ENCODE results near the gene RAMP2.

The RAMP2 gene

GRCh38 chr17:42795465-42795864 lies 34.4 kb downstream of the RAMP2 start:
- DNase-seq, result no peak

DNA sequence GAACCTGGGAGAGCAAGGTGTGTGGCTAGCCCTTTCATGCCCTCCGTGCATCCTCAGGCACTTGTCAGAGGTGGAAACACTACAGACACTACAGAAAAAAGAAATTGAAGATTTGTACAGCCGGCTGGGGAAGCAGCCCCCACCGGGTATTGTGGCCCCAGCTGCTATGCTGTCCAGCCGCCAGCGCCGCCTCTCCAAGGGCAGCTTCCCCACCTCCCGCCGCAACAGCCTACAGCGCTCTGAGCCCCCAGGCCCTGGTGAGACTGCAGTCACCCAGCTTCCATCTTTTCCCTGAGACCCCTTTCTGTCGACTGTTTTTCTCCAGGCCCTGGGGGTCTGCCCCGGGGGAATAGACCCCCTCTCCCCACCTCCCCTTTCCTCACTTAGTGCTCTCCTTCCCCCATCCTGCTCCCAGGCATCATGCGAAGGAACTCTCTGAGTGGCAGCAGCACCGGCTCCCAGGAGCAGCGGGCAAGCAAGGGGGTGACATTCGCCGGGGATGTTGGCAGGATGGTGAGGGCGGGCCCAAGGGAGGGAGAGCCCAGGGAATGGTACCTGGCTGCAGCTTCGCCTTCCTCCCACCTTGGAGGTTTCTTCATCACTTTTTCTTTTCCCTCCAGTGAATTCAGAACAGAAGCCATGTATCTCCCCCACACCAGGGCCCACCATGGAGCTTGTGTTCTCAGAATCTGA lies 35.2 kb downstream of the RAMP2 start:
- DNase-seq, result no peak

- no peak for DNase-seq
These were observed 36.3 kb downstream of the RAMP2 start for GRCh38 chr17:42797067-42798007.

DNA sequence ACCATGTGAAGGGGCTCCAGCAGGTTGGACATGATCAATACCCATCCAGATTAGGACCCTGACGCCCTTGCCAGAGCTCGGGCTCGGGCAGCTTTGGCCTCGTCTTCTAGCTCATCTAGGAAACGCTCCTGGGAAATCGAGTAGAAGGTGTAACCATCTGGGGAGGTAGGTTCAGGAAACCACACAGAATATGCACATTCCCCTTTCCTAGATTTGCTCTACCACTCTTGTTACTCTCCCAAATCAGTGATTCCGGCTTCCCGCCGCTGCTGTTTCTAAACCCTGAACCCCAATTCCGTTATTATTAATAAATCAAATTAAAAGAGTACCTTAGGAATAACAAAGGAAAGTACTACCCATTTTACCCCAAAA lies 37.0 kb downstream of the RAMP2 start:
- no peak for DNase-seq

DNA sequence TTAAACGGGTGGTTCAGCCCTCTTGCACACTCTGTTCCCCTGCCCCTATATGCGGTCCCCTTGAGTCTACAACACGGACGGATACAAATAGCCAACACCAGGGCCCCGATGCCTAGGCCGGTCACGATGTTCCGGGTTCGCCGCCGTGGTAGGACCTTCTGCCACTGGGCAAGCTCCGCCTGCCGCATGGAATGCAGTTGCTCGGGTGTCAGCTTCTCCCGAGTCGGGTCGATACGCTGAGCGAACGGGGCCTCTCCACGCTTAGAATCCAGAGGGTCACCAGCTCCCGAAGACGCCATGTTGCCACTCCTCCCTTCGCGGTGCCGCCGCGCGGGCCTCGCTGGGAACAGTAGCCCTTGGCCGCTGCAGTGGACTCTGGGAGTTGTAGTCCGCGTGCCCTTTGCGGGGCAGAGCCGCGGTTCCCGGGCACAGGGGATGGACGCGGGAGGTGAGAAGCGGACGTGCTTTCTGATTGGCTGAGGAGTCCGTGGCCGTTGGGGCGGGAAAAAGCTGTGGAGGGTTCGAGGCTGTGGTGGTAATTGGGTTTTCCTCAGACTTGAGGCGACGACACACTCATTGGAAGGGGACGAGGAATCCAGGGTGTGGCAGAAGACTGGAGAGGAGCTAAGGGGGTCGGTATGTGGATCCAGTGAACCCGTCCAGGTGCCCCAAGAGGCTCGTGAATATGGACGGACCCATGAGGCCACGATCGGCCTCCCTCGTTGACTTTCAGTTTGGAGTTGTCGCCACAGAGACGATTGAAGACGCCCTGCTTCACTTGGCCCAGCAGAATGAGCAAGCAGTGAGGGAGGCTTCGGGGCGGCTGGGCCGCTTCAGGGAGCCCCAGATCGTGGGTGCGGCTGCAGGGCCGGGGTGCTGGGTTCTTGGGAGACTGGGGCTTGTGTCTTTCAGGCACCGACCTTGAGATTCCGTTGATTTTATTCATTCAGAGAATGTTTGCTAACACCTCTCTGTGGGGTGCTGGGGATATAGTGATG lies 37.7 kb downstream of the RAMP2 start, which contains the start of the genes CNTD1 and COA3:
Gene CNTD1 (plus strand): TSS at position 479 of the 998 bp plus-strand sequence. CDS start 207 bp downstream, at position 686.
Gene COA3 (minus strand): TSS at position 322 of the 998 bp plus-strand sequence. CDS start 23 bp downstream, at position 299.
- DNase-seq, result peak; percentile 47

GRCh38 chr17:42803074-42803883 lies 42.3 kb downstream of the RAMP2 start:
- DNase-seq, result no peak

- DNase-seq, result no peak
These were observed 43.9 kb downstream of the RAMP2 start for GRCh38 chr17:42804918-42805367.

GRCh38 chr17:42806249-42806648 lies 45.2 kb downstream of the RAMP2 start:
- DNase-seq, result no peak

- DNase-seq, result no peak
These were observed 48.2 kb downstream of the RAMP2 start for GRCh38 chr17:42809250-42809649.

Measured in activated gamma-delta T cell (primary cell).